ENCODE measurements around the gene COLEC12.

The COLEC12 gene

DNA sequence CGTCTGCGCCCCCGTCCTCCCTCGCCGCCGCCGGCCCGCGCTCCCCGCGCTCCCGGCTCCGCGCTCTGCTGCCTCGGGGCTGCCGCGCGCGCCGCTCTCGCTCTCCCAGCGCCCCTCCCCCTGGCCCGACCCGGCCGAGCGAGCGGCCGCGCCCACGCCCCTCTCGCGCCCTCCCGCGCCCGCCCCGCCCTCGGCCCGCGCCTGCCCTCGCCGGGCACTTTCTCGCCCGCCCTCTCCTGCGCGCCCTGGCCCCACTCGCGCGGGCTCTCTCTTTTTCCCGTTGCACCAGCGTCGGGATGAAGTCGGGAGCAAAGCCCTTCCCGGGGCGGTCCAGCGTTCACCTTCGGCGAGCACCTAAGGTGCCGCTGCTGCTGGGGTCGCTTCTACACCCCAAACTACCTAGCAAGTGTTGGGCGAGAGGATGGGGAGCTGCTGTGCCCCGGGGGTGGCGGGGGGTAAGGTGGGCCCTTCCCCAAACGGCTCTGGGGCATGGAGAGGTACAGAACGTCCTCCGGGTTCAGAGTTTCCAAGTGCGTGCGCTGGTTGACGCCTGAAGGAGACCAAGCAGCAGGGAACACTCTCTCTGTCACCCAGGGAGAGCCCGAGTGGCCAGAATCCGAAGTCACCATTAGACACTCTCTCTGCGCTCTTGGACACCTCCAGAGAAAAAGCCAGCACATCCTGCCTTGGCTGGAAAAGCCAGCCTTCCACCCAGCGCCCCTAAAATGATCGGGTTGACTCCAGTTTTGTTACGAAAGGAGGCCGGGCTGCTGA, at the start of gene COLEC12:
COLEC12 (minus strand) TSS at position 70 of the 774 bp plus-strand sequence. CDS start 187 bp downstream, outside the sequence.
- no peak for DNase-seq (ENCODE audit: low read depth in 2 of 2)

DNA sequence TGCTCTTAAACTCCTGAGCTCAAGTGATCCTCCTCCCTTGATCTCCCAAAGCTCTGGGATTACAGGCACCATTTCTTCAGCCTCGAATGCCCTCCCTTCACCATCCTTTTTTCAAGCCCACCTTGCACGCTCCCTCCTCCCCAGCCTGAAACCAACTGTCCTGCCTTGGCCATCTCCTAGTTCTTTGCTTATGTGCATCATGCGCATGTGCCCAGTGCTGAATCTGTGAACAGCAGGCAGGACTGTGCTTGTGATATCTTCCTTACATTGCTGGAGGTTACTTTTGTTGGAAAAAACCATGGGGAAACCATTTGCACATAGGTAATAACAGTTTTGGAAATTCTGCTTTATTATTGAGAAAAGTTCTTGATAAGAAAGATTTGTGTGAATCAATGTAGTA, 49.5 kb upstream of the COLEC12 start:
- DNase-seq (ENCODE audit: low read depth in 2 of 2): no peak

DNA sequence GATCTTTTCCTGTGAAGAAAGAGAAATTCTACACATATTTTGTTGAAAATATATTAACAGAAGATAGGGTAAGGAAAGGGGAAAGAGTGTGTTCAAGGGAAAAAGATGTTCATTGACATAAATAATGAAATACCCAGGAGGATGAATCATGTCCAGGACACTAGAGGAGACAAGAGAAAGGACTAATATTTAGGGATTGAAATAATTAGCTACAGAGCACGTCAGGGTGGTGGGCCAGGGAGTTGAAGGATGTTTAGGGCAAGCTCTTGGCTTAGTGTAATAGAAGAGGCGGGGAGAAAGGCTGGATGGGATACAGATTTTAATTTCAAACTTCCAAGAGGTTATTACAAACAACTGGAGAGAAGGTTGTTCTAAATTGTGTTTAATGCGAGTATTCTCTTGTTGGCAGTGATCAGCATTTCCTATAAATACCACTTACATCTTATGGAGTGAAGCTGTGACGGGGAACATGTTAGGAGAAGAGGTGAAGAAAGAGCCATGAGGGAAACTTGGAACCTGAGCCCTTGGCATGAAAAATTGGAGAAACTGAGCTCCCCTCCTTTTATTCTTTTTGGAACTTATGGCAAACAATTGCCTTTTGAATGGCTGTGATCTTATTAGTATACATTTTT, 43.1 kb upstream of the COLEC12 start:
- DNase-seq (ENCODE audit: low read depth in 2 of 2): no peak

DNA sequence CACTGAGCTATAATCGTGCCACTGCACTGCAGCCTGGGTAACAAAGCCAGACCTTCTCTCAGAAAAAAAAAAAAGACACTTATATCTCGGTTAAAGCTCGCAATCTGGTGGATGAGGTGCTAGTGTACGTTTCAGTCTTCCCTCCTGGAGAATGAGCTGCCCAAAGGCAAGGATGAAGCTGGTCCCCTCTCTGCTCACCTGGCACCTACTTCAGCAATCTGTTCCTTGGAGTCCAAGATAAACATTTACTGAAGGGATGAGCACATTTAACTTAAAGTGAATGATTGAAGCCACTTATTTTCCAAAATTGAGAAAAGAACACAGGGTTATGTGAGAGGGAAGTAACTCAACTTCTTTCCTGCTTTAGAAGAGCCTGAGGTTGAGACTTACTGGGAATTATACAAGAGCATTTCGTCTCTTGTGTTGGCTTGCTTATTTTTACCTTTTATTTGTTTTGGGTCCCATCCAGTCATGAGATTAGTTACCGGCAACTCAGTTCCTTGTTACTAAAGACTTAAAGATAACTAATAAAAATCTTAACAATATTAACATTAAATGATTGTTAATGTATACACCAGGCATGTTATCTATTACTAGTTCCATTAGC, 33.6 kb upstream of the COLEC12 start:
- no peak for DNase-seq (ENCODE audit: low read depth in 2 of 2)

DNA sequence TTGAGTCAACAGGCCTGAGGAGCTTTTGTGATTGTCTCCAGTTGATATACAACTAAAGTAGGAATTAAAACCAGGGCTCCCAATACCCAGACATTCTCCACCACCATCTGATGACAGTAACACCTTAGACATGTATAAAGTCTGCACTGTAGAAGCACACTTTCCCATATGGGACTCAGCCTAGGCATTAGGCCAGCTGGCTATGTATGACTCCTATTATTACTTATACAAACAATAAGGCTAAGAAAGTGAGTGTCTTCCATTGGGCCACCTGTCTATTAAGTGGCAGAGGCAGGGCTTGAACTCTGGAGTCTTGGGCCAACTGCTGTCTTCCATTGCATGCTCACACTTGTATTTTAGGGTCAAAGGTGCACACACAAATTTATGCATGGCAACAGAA, 32.1 kb upstream of the COLEC12 start:
- DNase-seq (ENCODE audit: low read depth in 2 of 2): no peak

DNA sequence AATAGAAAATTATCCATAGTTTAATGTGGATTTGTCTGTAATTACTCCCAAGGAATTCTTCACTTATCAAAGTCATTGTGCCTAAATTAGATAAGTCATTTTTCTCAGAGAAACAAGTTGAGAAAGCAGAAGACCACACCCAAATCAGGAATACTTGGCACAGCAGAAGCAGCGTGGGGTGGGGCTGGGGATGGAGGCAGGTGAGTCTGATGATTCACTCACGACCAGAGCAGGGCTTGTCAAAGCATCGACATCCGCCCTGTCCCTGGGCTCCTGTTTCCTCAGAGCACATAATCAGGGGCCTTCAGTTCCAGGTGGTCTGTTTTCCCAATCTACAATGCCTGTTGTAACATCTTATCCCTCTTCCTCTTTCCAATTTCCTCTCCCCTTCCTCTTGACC, 31.5 kb upstream of the COLEC12 start:
- DNase-seq (ENCODE audit: low read depth in 2 of 2): no peak

DNA sequence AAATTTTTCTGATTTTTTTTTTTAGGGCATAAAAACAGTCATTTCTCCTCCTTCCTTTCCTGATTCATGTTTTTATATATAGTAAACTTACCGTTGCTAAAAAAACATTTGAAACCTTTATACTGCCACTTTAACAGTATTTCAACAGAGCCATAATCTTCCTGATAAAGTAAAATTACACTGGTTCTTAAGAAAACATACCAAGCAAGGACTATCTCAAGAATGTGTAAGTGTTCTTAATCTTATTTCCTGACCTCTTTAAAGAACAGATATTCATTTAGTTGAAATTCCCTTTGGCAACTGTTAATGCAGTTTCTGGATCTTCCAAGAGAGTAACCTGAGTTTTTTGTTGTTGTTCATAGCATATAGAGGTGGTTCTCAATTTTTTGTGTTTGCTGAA, 26.6 kb upstream of the COLEC12 start:
- no peak for DNase-seq (ENCODE audit: low read depth in 2 of 2)

DNA sequence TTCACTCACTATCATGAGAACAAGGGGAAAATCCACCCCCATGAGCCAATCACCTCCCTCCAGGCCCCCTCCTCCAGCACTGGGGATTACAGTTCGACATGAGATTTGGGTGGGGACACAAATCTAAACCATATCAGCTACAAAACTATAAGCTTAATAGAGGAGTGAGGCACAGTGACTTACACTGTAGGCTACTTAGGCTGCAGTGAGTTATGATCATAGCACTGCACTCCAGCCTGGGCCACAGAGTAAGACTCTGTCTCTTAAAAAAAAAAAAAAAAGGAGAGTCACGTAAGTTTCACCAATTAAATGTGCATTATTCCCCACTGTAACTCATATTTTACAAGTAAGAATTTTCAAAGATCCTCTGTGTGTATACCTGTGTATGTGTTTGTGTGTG, 26.2 kb upstream of the COLEC12 start:
- no peak for DNase-seq (ENCODE audit: low read depth in 2 of 2)

DNA sequence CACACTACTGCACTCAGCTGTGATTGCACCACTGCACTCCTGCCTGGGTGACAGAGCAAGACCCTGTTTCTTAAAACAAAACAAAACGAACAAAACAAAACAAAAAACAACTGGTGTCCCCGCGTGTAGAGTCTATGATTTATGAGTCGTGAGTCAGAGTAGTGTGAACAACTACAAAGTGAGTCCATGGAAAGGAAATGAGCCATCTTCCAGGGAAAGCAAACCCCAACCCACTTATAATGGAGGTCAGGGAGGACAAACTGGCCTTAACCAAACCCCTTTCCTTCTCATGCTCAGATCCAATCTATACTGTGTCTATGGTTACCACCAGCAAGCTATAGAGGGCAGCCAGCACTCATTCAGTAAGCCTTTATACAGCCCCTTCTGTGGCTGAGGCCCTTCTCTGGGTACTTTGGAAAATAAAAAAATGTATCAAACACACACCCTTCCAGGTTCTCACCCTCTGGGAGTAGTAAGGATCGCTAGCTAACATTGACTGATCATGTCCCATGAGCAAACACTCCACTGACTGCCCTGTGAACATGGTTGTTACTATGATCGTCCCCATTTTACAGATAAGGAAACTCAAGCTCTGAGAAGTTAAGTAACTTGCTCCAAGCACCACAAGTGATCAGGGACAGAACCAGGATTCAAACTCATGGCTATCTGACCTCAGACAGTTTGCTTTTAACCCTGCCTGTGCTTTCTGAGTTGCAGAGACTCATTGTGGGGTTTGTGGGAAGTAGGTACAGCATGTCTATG, 24.7 kb upstream of the COLEC12 start:
- no peak for DNase-seq (ENCODE audit: low read depth in 2 of 2)

DNA sequence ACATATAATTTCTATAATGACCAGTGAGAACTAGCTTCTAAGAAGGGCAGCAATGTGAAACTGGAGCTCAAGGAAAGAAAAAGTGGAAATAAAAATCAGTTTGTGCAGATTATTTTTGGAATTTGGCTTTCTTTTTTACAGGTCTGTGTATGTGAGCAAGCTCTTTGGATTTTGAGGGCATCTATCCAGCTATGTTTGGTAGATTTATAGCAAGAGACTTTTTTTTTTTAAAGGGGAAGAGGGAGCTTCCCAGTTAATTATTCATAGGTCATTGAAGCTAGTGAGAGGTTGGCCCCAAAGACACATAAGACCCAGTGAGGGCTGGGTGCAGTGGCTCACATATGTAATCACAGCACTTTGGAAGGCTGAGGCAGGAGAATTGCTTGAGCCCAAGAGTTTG, 24.0 kb upstream of the COLEC12 start:
- no peak for DNase-seq (ENCODE audit: low read depth in 2 of 2)

DNA sequence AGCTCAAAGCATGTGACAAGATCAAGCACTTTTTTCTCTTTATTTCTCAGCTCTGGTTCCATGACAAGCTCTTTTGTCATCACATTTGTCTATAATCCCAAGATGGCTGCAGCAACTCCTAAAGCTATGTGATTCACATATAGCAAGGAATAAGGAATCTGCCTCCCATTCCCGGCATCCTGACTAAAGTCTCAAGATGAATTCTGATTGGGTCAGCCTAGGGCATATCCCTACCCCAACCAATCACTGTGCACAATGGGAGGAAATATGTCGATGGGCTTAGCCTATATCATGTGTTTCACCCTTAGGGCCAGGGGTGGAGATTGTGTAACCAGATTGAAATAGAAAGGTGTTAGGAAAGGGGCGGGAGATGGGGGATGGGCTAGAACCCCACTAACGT, 23.1 kb upstream of the COLEC12 start:
- no peak for DNase-seq (ENCODE audit: low read depth in 2 of 2)

DNA sequence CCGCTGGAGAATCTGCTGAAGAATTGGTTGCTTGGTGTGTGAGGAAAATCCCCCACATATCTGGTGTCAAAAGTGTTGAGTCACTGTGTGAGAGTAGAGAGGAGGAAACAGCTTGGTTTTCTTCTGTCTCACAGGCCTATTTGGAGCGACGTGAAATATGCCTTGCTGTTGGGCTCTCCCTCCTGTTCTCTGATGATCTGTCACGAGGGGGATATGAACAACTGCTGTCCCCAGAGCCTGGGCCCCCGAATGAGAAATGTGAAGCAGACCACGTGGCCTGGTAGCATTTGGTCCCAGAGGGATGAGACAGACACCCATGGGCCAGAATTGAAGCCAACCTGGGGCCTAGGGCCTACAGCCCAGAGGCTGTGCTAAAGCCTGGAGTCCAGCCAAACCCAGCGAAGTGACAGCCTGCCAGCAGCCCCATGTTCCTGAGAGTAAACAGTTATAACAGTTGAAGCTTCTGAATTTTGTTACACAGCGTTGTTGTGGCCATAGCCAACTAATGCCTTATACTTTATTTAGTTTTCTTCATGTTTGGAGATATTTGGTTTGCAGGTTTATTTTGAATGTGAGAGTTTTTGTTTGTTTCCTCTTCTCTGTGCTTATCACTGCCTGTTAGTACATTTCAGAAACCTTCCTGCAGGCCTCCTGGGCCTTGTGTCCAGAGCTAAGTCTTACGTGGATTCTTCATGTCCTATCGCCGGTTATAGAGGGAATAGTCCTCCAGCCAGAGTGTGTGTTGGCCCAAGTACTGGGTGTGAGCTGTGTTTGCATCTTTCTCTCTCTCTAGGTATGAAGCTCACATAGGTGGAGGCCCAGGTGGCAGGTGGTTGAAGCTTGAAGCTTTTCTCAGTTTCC, 18.7 kb upstream of the COLEC12 start:
- no peak for DNase-seq (ENCODE audit: low read depth in 2 of 2)

DNA sequence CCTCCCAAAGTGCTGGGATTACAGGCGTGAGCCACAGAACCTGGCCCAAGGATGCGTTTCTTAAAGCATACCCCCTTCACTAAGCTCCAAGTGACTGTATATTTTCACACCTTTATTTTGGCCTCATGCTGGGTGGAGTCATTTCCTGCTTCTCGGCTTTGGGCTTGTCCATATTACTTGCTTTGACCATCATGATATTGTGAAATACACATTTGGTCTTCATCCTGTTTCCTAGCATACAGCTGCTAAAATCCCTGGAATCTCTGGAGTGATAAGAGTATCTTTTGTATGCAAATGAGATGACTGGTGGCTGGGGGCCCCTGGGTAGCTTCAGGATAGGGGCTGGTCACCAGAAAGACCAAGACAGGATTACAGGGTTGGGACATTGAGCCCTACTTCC, 17.6 kb upstream of the COLEC12 start:
- DNase-seq (ENCODE audit: low read depth in 2 of 2): no peak

DNA sequence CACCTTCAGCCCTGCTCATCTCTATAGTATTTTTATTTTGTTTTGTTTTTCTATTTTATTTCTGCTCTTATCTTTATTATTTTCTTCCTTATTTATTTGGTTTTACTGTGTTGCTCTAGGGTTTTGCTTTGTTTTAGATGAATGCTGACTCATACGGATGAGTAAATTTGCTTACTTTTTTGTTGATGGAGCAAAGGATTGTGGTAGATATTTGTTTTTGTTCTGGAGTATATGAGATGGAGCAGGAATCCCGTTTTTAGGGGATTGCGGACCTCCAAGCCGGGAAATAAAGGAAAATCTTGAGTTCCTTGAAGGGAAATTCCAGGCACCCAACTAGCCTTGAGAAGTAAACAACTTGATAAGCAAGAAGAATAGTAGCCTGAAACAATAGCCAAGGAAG, 15.3 kb upstream of the COLEC12 start:
- no peak for DNase-seq (ENCODE audit: low read depth in 2 of 2)

DNA sequence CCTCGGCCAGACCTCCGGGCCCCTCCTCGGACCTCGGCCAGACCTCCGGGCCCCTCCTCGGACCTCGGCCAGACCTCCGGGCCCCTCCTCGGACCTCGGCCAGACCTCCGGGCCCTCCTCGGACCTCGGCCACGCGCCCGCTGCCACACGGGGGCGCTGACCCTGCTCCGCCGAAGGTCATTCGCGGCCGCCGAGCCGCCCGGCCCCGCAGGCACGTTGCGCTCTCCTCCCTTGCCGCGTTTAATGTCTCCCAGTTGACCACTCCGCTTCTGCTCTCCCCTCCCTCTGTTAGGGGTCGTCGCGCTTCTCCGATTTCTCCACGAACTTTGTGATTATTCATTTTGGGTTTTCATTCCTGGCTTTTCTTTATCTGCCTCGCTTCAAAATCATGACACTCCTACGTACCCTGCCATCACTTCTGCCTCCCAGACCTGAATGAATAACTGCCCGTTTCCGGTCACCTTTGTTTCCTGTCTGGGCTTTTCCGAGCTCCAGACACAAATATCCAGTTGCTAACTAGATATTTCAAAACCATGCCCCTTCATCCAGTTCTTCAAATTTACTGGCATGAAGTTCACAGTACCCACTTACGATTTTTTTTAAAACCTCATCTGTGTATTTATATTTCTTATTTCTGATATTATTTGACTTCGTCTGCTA, 14.8 kb upstream of the COLEC12 start:
- DNase-seq (ENCODE audit: low read depth in 2 of 2): no peak

DNA sequence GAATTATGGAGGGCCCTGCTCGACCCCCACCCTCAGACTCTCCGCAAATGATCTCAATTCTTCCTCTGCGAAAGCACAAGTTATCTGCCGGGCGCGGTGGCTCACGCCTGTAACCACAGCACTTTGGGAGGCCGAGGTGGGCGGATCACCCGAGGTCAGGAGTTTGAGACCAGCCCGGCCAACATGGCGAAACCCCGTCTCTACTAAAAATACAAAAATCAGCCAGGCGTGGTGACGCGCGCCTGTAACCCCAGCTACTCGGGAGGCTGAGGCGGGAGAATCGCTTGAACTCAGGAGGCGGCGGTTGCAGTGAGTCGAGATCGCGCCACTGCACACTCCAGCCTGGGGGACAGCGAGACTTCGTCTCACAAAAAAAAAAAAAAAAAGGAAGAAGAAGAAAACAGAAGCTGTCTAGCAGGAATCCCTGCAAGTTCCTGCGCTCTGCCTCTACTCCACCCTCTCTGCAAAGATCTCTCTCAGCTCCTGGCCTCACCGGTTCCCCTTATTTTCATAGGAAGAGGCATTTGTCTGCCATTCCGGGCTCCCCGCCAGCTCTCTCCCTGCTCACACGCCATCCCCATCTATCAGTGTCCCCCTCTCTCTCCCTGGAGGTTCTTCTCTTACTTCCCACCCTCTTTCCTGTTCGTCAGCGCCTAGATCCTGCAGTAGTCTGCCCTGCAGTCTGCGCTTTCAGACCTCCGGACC, 13.5 kb upstream of the COLEC12 start:
- DNase-seq (ENCODE audit: low read depth in 2 of 2): no peak

DNA sequence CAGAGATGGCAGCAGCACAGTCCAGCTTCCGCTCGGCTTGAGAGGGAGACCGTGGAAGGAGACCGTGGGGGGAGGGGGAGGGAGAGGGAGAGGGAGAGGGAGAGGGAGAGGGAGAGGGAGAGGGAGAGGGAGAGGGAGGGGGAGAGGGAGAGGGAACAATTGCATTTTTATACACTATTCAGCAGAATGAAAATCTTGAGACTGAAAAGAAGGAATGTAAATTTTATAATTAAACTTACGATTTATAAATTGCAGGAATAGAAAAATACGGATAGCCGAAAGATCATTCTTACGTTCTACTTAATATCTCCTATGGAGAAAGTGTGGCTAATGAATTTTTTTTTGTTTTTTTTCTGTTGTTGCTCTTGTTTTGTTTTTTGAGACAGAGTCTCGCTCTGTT, 12.5 kb upstream of the COLEC12 start:
- no peak for DNase-seq (ENCODE audit: low read depth in 2 of 2)

DNA sequence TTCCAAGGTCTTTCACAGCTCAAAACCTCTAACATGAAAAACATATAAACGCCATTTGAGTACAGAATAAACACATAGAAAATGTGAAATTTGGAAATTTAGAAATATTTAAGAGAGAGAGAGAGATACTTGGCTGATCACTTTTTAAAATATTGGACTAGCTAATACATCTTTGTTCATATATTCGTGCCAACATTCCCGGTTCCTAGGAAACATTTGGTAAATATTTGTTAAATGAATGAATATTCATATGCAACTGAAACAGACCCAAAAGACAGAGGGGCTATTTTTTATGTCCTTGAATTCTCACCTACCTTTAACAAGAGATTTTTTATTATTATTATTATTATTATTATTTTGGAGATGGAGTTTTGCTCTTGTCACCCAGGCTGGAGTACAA, 8.3 kb upstream of the COLEC12 start:
- DNase-seq (ENCODE audit: low read depth in 2 of 2): no peak

DNA sequence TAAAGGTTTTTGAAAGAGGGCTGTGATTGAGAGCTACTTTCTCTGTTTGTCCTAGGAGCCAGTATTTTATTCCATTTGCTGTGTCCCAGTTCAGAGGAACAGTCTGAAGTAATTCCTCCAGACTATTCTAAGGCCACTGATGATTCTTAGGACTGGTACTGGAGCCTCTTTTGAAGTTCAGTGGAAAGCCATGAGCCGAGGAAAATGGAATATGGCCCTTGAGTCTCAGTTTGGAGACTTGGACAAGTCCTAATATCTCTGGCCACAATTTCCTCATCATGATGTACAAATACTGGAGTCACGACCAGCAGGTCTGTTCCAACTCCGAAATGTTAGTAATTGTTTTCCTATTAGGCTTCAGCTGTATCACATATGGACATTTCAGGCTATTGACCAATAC, 7.1 kb upstream of the COLEC12 start:
- DNase-seq (ENCODE audit: low read depth in 2 of 2): no peak

DNA sequence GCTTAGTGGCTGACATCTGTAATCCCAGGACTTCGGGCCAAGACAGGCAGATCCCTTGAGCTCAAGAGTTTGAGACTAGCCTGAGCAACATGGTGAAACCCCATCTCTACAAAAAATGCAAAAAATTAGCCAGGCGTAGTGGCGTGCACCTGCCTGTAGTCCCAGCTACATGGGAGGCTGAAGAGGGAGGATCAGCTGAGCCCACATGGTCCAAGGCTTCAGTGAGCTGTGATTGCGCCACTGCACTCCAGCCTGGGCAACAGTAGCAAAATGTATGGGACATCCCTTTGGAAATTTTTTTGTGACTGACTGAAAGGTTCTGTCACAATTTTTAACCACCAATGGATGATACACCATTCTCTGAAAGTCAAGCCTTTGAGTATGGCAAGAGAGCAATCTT, 6.3 kb upstream of the COLEC12 start:
- DNase-seq (ENCODE audit: low read depth in 2 of 2): no peak

All from activated CD4-positive, alpha-beta T cell treated with anti-CD3 and anti-CD28 coated beads for 24 hours (primary cell).